Left ventricle myocardium inferior (tissue), 1 donor: ENCODE results near the gene GNAT2. TPM values are rescaled to one million over a fixed set of nuclear protein-coding genes. Genes with fewer than 3 reads are reported as not detected.

Source experiments
- DNase-seq: peaks from one replicate; pipeline ENCODE4 v3.0.0-alpha.2; 2020
- H3K27ac ChIP-seq: fragments of 200-600 bp; replicated peaks from 2 replicates; pipeline ENCODE4 v1.8.0; 2021
- H3K27me3 ChIP-seq: fragments of 200-600 bp; 2 replicates; pipeline ENCODE4 v1.8.0; 2021; ENCODE audit warnings: low read depth
- H3K36me3 ChIP-seq: fragments of 200-600 bp; 2 replicates; pipeline ENCODE4 v1.8.0; 2021
- H3K4me1 ChIP-seq: fragments of 200-600 bp; 2 replicates; pipeline ENCODE4 v1.8.0; 2021
- H3K4me3 ChIP-seq: fragments of 200-600 bp; 2 replicates; pipeline ENCODE4 v1.8.0; 2021; ENCODE audit warnings: mild to moderate bottlenecking, moderate library complexity
- H3K9me3 ChIP-seq: fragments of 200-600 bp; replicated peaks from 2 replicates; pipeline ENCODE4 v1.8.0; 2021
- intact Hi-C: fragments of 100-400 bp; cut with micrococcal nuclease; formaldehyde crosslinking; loops from one replicate; pipeline ENCODE4 v1.11.0; 2022
- total RNA-seq: library from RNA; stranded (reverse); fragmentation: NEBNext Ultra II Directional; extraction: Animal tissue kit (Norgen Biotek cat#: 25700); gene quantifications from one replicate; pipeline ENCODE4 v1.2.1, GENCODE V29; 2021
- TF ChIP-seq, protein P1 (sequence below): fragments of 200-600 bp; IDR thresholded peaks from 2 replicates; pipeline ENCODE4 v1.8.0; 2021; ENCODE audit warnings: antibody characterized with exemption, mild to moderate bottlenecking, borderline replicate concordance
- donor health status: DM: no; HTN: yes; CAD: no; lungs with severe emphysema.

The GNAT2 gene
- total RNA-seq, 1 donor from 2014 or later, result not detected

DNA sequence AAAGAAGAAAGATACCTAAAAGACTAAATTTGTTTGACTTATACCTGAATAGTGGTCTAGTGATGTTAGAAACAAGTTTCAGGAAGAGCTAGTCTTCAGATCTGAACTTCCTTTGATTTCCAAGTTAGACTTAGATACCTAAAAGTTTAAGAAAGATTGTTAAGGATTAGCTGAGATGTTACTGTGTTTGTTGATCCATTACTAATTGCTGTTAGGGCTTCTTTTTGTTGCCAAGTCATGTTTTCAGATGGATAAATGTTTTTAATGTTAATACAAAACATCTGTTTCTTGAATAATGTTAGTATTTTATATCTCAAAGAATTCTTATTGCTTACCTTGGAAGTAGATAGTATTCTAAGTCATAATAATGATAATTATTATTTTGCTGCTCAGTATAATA is 59.4 kb downstream of the GNAT2 start:
- intact Hi-C loops, result no loop called here
- Histone ChIP-seq H3K27ac (no peak overlapping the region), H3K4me3 (no peak overlapping the region), H3K36me3 (no peaks in the 10 kb centered on the region), H3K4me1 (peaks cover 89% of the 10 kb centered on the region), H3K27me3 (no peaks in the 10 kb centered on the region), H3K9me3 (no peaks in the 10 kb centered on the region)
- TF ChIP-seq, protein P1, sequence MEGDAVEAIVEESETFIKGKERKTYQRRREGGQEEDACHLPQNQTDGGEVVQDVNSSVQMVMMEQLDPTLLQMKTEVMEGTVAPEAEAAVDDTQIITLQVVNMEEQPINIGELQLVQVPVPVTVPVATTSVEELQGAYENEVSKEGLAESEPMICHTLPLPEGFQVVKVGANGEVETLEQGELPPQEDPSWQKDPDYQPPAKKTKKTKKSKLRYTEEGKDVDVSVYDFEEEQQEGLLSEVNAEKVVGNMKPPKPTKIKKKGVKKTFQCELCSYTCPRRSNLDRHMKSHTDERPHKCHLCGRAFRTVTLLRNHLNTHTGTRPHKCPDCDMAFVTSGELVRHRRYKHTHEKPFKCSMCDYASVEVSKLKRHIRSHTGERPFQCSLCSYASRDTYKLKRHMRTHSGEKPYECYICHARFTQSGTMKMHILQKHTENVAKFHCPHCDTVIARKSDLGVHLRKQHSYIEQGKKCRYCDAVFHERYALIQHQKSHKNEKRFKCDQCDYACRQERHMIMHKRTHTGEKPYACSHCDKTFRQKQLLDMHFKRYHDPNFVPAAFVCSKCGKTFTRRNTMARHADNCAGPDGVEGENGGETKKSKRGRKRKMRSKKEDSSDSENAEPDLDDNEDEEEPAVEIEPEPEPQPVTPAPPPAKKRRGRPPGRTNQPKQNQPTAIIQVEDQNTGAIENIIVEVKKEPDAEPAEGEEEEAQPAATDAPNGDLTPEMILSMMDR, result no peak
- no peak for DNase-seq

DNA sequence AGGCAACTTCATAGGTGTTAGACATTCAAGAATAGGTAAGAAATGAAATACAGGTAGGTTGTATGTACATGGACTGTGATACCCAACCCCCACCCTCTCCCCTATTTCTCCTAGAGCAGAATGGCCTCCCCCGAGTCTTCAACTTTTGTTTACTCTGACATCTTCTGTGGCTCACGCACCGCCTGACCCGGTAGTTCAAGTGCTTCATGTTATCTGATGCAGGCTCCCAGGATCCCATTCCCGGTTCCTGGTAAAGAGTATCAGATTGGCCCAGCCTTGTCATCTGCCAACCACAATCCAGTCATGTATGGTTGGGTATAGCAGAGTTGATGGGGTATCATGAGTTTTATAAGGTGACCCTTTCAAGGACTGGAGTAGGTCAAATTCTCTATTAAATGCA is 61.9 kb downstream of the GNAT2 start:
- intact Hi-C loops, result no loop called here
- Histone ChIP-seq H3K36me3 (no peaks in the 10 kb centered on the region), H3K9me3 (no peaks in the 10 kb centered on the region), H3K27ac (no peak overlapping the region), H3K4me1 (peaks cover 80% of the 10 kb centered on the region), H3K4me3 (no peak overlapping the region), H3K27me3 (no peaks in the 10 kb centered on the region)
- TF ChIP-seq, protein P1, result no peak
- no peak for DNase-seq

DNA sequence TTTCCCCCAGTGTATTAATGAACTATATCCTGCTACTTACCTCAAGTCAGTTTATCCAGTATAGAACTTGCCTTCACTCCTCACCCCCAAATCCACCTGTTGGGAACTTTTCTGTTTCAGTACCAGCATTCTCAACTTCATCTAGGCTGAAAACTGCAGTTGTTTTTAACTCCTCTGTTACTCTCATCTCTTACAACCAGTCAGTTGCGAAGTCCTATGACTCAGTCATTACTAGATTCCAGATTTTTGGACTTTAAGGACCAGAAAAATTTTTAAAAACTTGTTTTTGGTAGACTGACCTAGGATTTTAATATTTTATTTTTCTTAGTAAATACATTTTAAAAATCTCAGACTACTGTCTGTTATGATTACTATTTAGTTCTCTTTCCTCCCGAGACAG is 62.9 kb downstream of the GNAT2 start:
- Histone ChIP-seq H3K4me3 (no peak overlapping the region), H3K4me1 (peaks cover 80% of the 10 kb centered on the region)

More for the DNA sequence above, 62.9 kb downstream of the GNAT2 start:
- Histone ChIP-seq H3K27ac (peak overlapping the region; percentile 33), H3K36me3 (no peaks in the 10 kb centered on the region), H3K27me3 (no peaks in the 10 kb centered on the region), H3K9me3 (no peaks in the 10 kb centered on the region)
- DNase-seq, result no peak
- intact Hi-C loops, result no loop called here
- TF ChIP-seq, protein P1, result no peak

Other genes starting within 250 kb of the GNAT2 start
- 146 TPM for gene SORT1, start 221.7 kb downstream of the GNAT2 start, total RNA-seq
- gene PSMA5, start 193.2 kb downstream of the GNAT2 start, total RNA-seq, result 49.9 TPM
- 25.3 TPM for gene SYPL2, start 153.1 kb downstream of the GNAT2 start, total RNA-seq
- 2.1 TPM for gene ATXN7L2, start 135.7 kb downstream of the GNAT2 start, total RNA-seq
- gene CYB561D1, start 125.5 kb downstream of the GNAT2 start, total RNA-seq, result 4.6 TPM
- 19.4 TPM for gene AMIGO1, start 109.9 kb downstream of the GNAT2 start, total RNA-seq
- 0.08 TPM for gene GPR61, start 79.7 kb downstream of the GNAT2 start, total RNA-seq
- 2.0 TPM for gene GNAI3, start 71.0 kb downstream of the GNAT2 start, total RNA-seq
- gene AMPD2, start 221 bp upstream of the GNAT2 start, total RNA-seq, result 12.9 TPM
- gene GSTM4, start 36.5 kb upstream of the GNAT2 start, total RNA-seq, result 36.8 TPM
- 67.3 TPM for gene GSTM2, start 48.4 kb upstream of the GNAT2 start, total RNA-seq
- not detected for gene GSTM1, start 68.2 kb upstream of the GNAT2 start, total RNA-seq
- gene GSTM5, start 92.6 kb upstream of the GNAT2 start, total RNA-seq, result 2.4 TPM
- 93.7 TPM for gene GSTM3, start 121.4 kb upstream of the GNAT2 start, total RNA-seq
- gene EPS8L3, start 144.3 kb upstream of the GNAT2 start, total RNA-seq, result 0.11 TPM